HFF-Myc (cell line): ENCODE data around the gene UNC93B1.

Experiments
- DNase-seq: peaks from one replicate; pipeline ENCODE4 v3.0.0-alpha.2; 2011; ENCODE audit warnings: low read depth; ENCODE audit errors: extremely low read depth
- H3K4me3 ChIP-seq: replicated peaks from 2 replicates; pipeline ENCODE4 v1.5.1; 2011; ENCODE audit warnings: low read depth, mild to moderate bottlenecking, control low read depth, low read length
- CTCF ChIP-seq: IDR thresholded peaks from 2 replicates; pipeline ENCODE4 v1.5.1; 2012; ENCODE audit warnings: mild to moderate bottlenecking, low read depth, low read length, control low read depth; ENCODE audit errors: missing control alignments

The UNC93B1 gene

GRCh38 chr11:68012843-68013610 is 9.1 kb upstream of the UNC93B1 start:
- DNase-seq = peak; percentile 90
- no peak overlapping the region for H3K4me3 ChIP-seq
- no peak for TF ChIP-seq CTCF

- no peak overlapping the region for H3K4me3 ChIP-seq
- no peak for DNase-seq
- no peak for TF ChIP-seq CTCF
Measured at GRCh38 chr11:68012044-68012842, 8.3 kb upstream of the UNC93B1 start.

- DNase-seq = no peak
- TF ChIP-seq CTCF = no peak
- peak overlapping the region; percentile 46 for H3K4me3 ChIP-seq
Measured at GRCh38 chr11:68011051-68011943, 7.4 kb upstream of the UNC93B1 start.

- TF ChIP-seq CTCF = no peak
- peak within 1 kb of the TSS; percentile 46 for H3K4me3 ChIP-seq
Measured at GRCh38 chr11:68010090-68011041, 6.5 kb upstream of the UNC93B1 start, which contains the start of gene ALDH3B1. TSS of gene ALDH3B1 (plus strand) at chr11:68010327. CDS start at chr11:68015298, 4,971 bp downstream.

GRCh38 chr11:68009391-68010089 is 5.6 kb upstream of the UNC93B1 start:
- peak overlapping the region; percentile 46 for H3K4me3 ChIP-seq

More at GRCh38 chr11:68010090-68011041, 6.5 kb upstream of the UNC93B1 start, which contains the start of gene ALDH3B1:
- peak; percentile 35 for DNase-seq

More at GRCh38 chr11:68009391-68010089, 5.6 kb upstream of the UNC93B1 start:
- DNase-seq = no peak
- TF ChIP-seq CTCF = peak; percentile 22
